HG03064 (cell line): ENCODE results near the gene IL27RA.

Experiments used
- ATAC-seq: cut with Tn5 transposase; IDR thresholded peaks from one replicate; pipeline ENCODE4 v1.9.1; 2021; ENCODE audit warnings: low read depth; ENCODE audit not compliant: unreplicated experiment

Gene IL27RA

DNA sequence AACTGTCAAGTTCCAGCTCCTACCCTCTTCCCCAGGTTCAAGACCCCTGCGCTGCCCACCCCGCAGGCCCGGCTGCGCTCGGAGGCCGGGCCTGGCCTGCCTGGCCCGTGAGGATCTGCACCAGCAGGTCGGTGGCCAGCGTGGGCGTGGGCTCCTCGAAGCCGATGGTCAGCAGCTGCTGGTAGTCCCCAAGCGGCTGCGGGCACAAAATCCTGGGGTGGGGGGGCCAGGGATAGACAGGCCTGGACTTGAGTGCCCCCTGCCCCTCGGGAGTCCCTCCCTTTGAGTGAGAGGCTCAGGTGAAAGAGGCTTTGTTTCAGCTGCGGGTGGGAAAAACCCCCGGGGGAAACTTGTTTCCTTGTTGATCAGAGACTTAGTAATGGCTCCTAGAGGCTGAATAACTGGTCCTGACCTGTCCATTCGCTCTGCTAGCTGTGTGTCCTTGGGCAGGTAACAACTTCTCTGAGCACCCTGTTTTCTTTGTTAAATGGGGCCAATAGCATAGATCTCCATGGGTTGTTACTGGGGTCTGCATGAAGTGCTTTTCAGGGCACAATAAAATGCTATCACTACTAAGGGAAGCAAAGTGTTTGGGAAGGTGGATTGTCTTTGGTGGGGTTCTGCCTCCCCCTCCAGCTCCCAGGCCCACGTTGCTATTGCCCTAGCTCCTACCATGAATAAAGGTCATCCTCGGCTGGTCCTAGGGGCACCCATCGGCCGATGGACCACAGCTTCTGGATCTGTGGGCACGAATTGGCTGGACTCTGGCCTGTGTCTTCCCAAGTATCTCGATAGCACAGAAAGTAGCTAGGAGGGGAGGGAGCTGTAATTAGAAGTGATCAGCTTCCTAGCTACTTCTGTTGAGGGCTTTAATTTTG, 50.5 kb downstream of the IL27RA start:
- peak; percentile 19 for ATAC-seq

DNA sequence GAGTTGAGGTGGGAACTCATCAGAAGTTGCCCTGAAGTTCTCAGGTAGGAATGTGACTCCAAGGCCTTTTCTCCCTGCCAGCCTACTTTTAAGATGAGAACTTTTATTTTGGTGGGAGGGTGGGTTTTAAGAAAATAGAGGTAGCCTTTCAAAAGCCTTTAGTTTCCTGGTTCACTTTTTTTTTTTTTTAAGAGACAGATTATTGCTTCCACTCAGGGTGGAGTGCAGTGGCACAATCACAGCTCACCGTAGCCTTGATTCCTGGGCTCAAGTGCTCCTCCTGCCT, 51.1 kb downstream of the IL27RA start:
- no peak for ATAC-seq

DNA sequence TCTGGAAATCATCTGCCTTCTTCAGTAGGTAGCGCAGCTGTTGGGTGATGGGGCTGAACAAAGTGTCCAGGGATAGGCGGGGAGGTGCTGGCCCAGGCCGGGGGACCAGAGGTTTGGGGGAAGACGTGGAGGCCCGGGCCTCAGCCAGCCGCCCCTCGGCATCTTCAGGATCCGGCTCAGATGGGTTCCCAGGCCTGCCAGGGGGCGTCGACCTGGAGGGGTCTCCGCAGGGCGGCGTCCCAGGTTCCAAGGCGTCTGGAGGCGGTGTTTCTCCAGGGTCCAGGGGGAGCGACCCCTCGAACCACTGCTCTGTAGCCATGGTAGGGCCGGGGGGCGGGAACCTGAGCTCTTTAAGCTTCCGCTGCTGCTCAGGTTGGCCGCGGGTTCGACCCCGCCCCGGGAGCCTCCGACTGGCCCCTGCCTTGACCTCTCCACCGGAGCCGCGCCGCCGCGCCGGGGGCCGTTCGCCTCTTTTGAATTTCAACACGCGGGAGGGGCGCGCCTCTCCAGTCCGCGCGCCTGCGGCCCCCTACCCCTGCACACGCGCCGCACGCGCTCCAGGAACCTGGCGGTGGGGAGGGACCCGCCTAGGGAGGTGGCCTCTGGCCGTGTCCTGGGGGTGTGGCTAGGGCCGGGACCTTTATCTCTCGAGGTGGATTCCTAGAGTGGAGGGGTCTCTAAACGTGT, 53.9 kb downstream of the IL27RA start, which contains the start of gene C19orf67:
Gene C19orf67 (minus strand): TSS at position 475 of the 687 bp plus-strand sequence. CDS start 156 bp downstream, at position 319.
- ATAC-seq: no peak

DNA sequence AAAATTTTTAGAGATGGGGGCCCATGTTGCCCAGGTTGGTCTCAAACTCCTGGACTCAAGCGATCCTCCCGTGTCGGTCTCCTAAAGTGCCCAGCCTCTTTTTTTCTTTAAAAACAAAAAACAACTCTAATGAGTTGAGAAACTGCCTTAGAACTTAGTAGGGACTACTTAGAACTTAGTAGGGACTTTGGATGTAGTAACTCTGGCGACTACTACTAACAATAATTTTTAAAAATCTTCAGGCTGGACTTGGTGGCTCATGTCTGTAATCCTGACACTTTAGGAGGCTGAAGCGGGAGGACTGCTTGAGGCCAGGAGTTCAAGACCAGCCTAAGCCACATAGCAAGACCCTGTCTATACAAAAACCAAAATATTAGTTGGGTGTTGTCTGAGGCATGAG, 54.5 kb downstream of the IL27RA start:
- ATAC-seq: no peak

DNA sequence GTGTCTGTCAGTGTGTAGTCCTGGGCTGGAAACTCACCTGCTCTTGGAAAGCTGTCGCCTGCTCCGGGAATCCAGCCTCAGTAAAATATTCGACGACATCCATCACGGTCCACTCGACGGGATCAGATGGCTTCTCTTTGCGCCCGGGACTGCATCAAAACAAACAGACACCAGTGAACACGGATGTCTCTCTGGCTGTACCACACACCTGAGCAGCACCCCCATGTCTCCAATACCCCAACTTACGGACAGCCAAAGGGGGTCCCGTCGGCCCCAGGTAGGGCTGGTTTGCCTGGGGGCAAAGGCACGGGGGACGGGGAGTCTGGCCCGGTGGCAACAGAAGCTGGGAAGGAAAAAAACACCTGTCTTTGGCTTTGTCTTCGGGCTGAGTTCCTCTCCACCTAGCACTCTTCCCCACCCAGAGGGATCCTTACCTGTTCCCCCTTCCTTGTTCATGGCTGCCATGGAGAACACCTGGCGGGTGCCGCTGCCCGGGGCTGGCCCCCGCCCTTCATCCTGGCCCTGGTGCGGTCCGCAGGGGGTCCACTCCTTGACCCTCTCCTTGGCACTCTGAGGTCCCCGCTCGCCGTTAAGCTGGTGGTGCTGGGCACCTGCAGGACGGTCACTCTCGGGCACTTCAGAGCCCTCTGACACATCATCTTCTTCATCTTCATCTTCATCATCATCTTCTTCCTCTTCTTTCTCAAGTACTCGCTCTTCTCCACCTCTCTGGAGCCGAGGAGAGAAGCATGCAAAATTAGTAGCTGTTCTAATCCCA, 57.3 kb downstream of the IL27RA start:
- ATAC-seq: no peak

DNA sequence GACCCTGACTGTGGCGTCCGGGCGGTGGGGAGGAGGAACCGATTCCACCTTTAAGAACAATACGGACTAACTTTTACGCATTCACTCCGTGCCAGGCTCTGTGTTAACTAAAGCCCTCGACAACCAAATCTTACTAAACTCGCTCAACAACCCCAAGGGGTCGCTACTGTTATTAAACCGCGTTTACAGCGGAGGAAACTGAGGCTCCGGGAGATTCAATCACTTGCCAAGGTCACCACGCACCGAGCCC, 57.8 kb downstream of the IL27RA start:
- ATAC-seq: no peak

DNA sequence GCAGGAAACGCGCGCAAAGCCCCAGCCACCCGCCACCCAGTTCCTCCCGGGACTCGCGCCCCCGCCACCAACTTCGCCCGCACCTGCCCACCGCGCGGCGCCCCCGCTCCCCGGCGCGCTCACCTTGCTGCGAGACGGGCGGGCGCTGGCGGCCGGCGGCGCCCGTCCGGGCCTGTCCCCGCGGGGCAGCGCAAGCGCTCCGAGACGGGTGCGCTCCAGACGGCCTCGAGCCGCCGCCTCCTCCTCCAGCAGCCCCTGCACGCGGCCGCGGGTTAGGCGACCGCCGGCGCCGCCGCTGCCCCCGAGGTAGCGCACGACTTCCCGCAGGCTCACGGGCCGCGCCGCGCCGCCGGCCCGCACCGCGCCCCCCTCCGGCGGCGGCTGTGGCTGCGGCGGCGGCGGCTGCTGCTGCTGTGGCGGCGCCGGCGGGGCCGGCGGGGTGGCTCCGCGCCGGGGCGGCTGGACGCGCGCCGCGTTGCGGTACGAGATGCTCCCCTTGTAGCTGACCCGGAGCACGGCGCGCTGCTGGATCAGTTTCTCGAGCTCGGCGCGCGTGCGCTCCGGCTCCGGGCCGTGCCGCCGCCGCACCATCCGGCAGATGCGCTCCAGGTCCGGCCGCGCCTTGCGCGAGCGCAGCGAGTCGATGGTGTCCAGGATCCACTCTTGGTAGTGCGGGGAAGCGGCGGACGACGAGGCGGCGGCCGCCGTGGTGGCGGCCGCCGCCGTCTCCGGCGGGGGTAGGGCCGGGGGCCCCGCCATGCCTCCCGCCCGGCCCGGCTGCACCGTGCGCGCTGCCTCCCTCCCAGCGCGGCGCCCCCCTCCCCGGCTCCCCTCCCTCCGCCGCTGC, 58.3 kb downstream of the IL27RA start:
- ATAC-seq: no peak

DNA sequence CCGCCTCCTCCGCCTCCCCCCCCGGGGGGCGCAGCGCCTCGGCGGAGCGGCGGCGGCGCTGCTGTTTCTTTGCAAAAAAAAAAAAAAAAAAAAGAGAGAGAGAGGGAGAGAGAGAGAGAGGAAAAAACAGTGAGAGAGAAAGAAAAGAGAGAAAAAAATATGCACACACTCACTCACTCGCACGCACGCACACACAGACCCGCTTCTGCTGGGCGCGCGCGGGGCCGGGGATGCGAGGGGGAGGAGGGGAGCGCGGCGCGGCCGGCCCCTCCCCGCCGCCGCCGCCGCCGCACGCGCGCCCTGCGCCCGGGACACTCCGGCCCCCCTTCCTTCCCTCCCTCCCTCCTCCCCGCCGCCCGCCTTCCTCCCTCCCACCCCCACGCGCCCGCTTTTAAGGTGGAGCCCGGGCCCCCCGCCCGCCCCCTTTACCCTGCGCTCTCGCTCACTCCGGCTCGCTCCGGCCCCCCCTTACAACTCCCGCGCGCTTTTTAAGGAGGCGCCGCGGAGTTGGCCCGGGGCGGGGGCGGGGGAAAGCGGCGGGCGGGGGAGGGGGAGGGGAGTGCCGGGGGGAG, 59.0 kb downstream of the IL27RA start, which contains the start of gene SAMD1:
Gene SAMD1 (minus strand): TSS at position 243 of the 572 bp plus-strand sequence.
- ATAC-seq: peak; percentile 25

DNA sequence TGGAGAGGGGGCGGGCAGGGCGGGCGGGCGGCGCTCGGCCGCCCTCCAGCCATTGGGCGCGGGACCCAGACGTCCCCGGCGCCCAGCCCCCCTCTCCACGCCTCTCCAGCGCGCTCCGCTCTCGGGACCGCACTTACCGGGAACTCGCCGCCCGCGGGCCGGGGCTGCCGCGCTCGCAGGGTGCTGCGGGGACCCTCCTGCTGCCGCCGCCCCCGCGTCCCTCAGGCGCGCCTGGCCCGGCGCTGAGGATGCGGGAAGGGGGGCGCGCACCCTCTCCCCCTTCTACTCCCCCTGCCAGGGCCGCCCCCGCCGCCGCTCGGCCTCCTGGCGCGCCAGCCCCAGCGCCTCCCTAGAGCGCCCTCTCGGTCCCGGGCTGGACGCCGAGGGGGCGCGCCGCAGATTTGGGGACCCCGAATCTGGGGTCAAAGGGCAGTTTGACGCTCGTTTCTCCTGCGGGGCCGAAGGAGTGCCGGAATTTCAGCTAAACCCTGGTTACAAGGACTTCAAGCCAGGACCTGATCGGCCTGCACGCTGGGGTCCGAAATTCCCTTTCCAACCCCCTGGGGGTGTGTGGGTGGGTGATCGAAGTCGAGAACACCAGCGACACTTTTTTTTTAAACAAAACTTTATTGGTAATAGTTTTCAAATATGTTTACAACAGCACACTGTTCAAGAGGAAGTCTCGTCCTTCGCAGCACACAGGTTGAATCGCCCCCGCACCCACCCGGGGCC, 59.7 kb downstream of the IL27RA start:
- ATAC-seq: peak; percentile 54

DNA sequence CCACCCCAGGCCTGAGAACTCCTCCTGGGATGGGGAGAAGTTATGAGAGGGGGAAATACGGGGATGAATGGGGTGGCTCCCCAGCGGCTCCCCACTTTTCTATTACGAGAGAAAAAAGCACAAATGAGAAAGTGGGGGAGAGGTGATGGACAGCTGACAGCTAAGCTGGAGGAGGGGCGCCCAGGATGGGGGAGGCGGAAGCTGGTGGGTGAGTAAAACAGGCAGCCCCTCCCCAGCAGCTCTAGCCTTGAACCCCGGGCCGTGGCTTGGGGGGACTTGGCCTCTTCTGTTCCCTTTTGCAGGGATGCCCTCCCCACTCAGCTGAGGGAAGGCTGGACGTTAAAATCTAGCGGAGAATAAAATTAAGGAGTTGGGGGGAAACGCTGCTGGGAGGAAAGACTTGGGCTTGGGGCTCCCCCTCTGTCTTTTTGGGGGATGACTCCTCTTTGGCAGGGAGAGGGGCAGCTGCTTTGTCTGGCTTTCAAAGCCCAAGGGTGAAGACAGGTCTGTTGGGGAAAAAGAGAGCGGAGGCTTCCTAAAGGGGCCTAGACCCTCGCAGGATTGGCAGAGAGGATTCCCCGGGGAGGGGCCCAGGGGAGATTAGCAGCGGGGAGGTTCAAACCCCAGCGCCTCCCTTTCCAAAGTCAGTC, 60.4 kb downstream of the IL27RA start:
- ATAC-seq: peak; percentile 5

DNA sequence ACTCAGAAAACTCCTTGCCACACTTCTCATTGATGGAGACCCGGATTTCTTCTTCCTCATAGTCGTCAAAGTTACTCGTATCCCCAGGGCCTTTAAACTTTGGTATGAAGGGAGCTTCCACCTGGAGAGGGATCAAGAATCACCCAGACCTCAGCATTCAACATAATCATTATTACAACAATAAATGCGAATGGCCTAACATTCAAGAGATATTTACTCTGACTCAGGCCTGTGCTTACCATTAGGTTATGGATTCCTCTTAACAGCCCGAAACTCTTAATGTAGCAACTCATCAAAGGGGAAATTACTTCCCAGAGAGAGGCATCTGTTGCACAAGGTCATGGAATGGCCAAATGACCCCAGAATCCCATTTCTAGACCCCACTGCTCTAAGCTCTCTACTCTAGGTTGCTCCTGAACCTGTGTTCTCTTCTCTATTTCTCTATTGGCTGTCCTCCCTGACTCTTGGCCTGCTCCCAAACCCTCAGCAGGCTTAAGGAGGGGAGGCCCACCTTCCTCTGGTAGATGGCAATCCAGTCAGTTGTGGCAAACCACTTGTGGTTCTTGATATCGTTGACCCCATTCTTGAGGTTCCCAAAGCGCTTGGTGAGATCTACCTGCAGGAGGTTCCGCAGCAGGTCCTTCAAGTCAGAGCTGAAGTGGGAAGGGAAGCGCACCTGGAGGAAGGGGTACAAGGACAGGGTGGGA, 61.7 kb downstream of the IL27RA start:
- no peak for ATAC-seq

DNA sequence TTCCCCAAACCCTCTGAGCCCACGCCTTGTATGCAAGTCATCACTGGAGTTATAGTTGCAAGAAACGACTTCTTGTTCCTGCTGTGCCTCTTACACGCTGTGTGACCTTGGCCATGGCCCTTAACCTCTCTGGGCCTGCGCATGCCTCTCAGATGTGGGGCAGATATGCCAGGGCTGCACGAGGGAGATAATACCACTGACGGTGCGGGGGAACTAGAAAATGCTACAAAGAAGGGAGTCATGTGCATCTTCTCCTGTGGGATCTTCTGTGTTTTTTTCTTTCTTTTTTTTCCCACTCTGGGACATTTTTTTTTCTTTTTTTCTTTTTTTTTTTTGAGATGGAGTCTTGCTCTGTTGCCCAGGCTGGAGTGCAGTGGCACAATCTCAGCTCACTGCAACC, 63.3 kb downstream of the IL27RA start:
- no peak for ATAC-seq

DNA sequence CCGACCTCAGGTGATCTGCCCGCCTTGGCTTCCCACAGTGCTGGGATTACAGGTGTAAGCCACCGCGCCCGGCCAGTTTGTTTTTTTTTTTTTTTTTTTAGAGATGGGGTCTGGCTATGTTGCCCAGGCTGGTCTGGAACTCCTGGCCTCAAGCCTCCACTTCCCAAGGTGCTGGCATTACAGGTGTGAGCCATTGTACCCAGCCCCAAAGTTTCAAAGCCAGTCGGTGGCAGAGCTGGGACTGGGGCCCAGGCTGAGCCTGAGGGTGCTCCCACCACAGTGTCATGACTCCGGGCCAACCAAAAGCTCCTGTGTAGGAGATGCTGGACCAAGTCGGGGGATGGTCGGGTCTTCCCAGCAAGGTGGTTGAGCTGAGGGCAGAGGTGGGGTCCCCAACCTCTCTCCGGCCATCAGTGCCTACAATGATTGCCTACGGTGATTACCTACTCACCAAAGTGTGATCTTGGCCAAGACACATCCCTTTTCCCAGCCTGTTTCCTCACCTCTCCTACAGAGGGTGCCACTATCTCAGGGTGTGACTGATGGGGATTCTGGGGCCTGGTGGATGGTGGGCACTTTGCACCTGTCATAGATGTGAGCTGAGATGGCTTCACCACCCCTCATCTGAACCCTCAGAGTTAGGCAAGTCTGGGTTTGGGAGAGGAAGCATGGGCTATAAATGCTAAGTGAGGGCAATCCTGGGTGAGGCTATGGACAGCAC, 64.9 kb downstream of the IL27RA start:
- no peak for ATAC-seq

DNA sequence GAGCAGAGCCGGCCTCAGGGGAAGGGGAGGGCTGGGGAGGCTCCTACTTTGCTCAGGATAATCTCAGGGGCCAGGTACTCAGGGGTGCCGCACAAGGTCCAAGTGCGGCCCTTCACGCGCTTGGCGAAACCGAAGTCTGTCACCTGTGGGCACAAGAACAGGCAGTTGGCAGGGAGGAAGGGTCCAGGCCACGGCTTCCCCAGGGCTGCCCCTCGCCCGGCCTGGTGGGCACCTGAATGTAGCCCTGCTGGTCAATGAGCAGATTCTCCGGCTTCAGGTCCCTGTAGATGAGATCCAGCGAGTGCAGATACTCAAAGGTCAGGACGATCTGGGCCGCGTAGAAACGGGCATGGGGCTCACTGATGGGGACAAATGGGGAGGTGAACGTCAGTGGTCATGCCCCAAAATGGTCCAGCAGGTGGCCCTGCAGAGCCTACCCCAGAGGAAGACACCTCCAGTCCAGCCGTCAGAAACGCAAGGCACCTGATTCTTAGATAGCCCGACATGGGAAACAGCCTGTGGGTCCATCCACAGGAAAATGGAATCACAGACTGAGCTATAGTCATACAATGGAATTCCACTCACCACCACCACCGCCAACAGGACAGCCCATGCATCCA, 66.1 kb downstream of the IL27RA start:
- ATAC-seq: no peak

DNA sequence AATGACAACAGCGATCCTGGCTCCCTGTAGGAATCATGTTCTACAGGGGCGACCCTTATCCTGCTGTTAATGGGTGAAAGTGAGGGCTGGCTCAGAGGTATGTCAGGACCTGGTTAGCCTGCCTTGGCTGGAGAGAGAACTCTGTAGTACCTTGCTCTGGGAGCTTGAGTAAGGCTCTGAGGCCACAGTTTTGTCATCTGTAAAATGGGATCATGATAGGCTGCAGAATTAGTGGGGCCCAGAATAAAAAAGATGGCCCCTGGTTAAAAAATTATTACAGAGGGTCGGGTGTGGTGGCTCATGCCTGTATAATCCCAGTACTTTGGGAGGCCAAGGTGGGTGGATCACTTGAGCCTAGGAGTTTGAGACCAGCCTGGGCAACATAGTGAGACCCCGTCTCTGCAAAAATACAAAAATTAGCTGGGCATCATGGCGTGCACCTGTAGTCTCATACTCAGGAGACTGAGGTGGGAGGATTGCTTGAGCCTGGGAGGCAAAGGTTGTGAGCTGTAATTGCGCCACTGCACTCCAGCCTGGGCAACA, 69.5 kb downstream of the IL27RA start:
- no peak for ATAC-seq

DNA sequence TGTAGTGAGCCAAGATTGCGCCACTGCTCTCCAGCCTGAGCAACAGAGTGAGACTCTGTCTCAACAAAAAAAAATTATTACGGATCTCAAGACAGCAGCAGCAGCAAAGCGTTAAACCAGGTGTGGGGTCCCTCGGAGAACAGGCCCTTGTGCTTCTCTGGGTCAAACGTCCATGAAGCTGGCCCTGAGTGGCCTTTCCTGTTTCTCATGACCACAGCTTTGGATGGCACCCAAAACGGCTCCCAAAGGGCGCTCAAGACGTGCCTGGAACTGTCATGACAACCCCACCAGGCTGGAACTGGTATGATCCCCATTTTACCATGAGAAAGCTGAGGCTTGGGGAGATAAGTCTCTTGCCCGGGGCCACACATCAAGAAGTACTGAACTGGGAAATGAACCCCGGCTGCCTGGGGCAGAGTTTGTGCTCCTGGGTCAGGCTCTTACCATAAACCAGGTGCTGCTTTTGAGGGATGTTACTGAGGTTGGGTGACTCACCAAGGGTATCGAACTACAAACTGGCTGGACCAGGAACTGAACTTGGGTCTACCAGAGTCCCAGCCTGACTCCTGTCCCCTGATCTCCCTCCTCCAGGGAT, 70.6 kb downstream of the IL27RA start:
- ATAC-seq: no peak

DNA sequence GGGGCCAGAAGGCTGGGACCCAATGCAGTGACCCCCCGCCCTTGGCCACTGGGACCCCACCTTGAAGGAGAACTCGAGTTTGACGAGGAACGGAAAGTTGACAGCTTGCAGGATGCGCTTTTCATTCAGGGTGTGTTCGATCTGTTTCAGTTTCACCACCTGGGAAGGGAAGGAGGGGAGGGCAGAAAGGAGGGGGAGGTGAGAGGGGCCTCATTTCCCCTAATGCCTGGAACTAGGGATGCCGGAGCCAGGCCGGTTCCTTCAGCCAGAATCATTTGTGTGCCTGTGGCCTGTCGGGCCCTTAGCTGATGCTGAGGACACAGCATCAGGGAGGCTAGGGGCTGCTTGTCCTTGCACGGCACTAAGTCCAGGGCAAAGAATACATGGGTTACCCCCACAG, 71.2 kb downstream of the IL27RA start:
- ATAC-seq: no peak
